ENCODE data around the gene ADAMTSL2.

The ADAMTSL2 gene

GRCh38 chr9:133605446-133605845 lies 70.9 kb downstream of the ADAMTSL2 start:
- Histone ChIP-seq H3K27ac (ENCODE audit: low read depth, low read length) (no peak overlapping the region), H3K4me2 (ENCODE audit: low read depth, low read length, poor library complexity, severe bottlenecking) (no peak overlapping the region), H4K20me1 (ENCODE audit: low read depth, low read length) (no peaks in the 10 kb centered on the region), H3K36me3 (ENCODE audit: low read length) (no peaks in the 10 kb centered on the region), H2AFZ (ENCODE audit: low read depth, low read length, severe bottlenecking) (no peak overlapping the region), H3K9ac (ENCODE audit: low read length) (no peak overlapping the region), H3K4me3 (ENCODE audit: insufficient read depth, low read length, poor library complexity, severe bottlenecking) (no peak overlapping the region), H3K27me3 (ENCODE audit: low read length) (no peaks in the 10 kb centered on the region), H3K9me3 (ENCODE audit: insufficient read depth, low read length) (no peaks in the 10 kb centered on the region), H3K79me2 (ENCODE audit: insufficient read depth, low read length) (no peaks in the 10 kb centered on the region), H3K9me2 (replicated peaks; ENCODE audit: insufficient read depth, low read length) (no peaks in the 10 kb centered on the region), H3F3A (ENCODE audit: insufficient read depth) (no peaks in the 10 kb centered on the region)
- TF ChIP-seq EZH2phosphoT487 (conservative IDR thresholded peaks at IDR 0.05; ENCODE audit: low read length) (no peak), CTCF (IDR thresholded peaks at IDR 0.05; ENCODE audit: insufficient read depth, low read length, poor library complexity, severe bottlenecking) (no peak)

GRCh38 chr9:133605856-133606707 lies 71.6 kb downstream of the ADAMTSL2 start:
- H3F3A ChIP-seq (ENCODE audit: insufficient read depth): no peaks in the 10 kb centered on the region
- H3K9me3 ChIP-seq (ENCODE audit: insufficient read depth, low read length): no peaks in the 10 kb centered on the region
- no peak for TF ChIP-seq EZH2phosphoT487 (conservative IDR thresholded peaks at IDR 0.05; ENCODE audit: low read length)
- TF ChIP-seq CTCF (IDR thresholded peaks at IDR 0.05; ENCODE audit: insufficient read depth, low read length, poor library complexity, severe bottlenecking): no peak
- H3K9me2 ChIP-seq (replicated peaks; ENCODE audit: insufficient read depth, low read length): no peaks in the 10 kb centered on the region
- no peaks in the 10 kb centered on the region for H3K79me2 ChIP-seq (ENCODE audit: insufficient read depth, low read length)
- no peaks in the 10 kb centered on the region for H3K27me3 ChIP-seq (ENCODE audit: low read length)
- no peak overlapping the region for H3K4me2 ChIP-seq (ENCODE audit: low read depth, low read length, poor library complexity, severe bottlenecking)
- H3K9ac ChIP-seq (ENCODE audit: low read length): no peak overlapping the region
- H3K36me3 ChIP-seq (ENCODE audit: low read length): no peaks in the 10 kb centered on the region
- no peaks in the 10 kb centered on the region for H4K20me1 ChIP-seq (ENCODE audit: low read depth, low read length)
- H2AFZ ChIP-seq (ENCODE audit: low read depth, low read length, severe bottlenecking): no peak overlapping the region
- no peak overlapping the region for H3K4me3 ChIP-seq (ENCODE audit: insufficient read depth, low read length, poor library complexity, severe bottlenecking)
- no peak overlapping the region for H3K27ac ChIP-seq (ENCODE audit: low read depth, low read length)

GRCh38 chr9:133606708-133607025 lies 72.2 kb downstream of the ADAMTSL2 start:
- Histone ChIP-seq H3K27me3 (ENCODE audit: low read length) (no peaks in the 10 kb centered on the region), H3K9ac (ENCODE audit: low read length) (no peak overlapping the region), H3K9me3 (ENCODE audit: insufficient read depth, low read length) (no peaks in the 10 kb centered on the region), H3K4me2 (ENCODE audit: low read depth, low read length, poor library complexity, severe bottlenecking) (no peak overlapping the region), H3K4me3 (ENCODE audit: insufficient read depth, low read length, poor library complexity, severe bottlenecking) (no peak overlapping the region), H3K36me3 (ENCODE audit: low read length) (no peaks in the 10 kb centered on the region), H3K79me2 (ENCODE audit: insufficient read depth, low read length) (no peaks in the 10 kb centered on the region), H2AFZ (ENCODE audit: low read depth, low read length, severe bottlenecking) (no peak overlapping the region), H3F3A (ENCODE audit: insufficient read depth) (no peaks in the 10 kb centered on the region), H4K20me1 (ENCODE audit: low read depth, low read length) (no peaks in the 10 kb centered on the region), H3K9me2 (replicated peaks; ENCODE audit: insufficient read depth, low read length) (no peaks in the 10 kb centered on the region), H3K27ac (ENCODE audit: low read depth, low read length) (no peak overlapping the region)
- no peak for TF ChIP-seq CTCF (IDR thresholded peaks at IDR 0.05; ENCODE audit: insufficient read depth, low read length, poor library complexity, severe bottlenecking)
- TF ChIP-seq EZH2phosphoT487 (conservative IDR thresholded peaks at IDR 0.05; ENCODE audit: low read length): no peak
